Renal pelvis (tissue), 4 donors: ENCODE results near the gene HAPLN3. TPM values are rescaled to one million over a fixed set of nuclear protein-coding genes. Genes with fewer than 3 reads are reported as not detected.
A peak's percentile ranks its signal among the peaks of the same experiment; 100 is the strongest.

ENCODE experiments used
- DNase-seq: peaks from one replicate; pipeline ENCODE4 v3.0.0-alpha.2; 2013
- polyA plus RNA-seq, 3 donors: library from polyadenylated mRNA; unstranded; fragments of 120-200 nt; gene quantifications; one replicate each; pipeline ENCODE4 v1.2.1, GENCODE V29; 2013; ENCODE audit not compliant: insufficient read length in 3 of 3

HAPLN3 gene
- polyA plus RNA-seq, 3 donors, result 3.5 to 6.0 (median 5.4) TPM

DNA sequence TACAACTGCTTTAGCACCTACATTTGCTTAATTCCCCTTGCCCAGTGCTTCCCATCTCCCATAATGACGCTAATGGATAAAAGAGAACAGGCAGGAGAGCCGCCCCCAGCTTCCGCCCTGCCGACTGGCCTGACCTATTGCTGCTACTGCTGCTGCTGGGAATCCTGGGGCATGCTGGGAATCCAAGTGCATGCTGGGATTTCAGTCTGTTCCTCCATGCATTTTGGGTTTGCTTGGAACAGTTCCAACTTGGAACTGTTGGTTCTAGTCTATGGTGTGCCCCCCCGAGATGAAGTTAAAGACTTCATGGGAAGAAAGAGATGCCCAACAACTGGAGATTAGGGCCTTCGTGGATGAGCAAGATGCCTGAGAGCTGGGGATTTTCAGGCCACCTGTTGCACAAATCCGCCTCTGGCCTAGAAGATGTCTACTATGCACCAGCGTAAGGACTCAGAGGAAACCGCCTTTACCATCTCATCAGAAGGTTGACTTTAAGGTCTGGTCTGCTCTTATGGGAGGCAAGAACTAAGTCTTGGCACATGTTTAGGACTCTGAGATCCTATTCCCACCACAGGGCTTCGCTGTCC, 29.0 kb downstream of the HAPLN3 start:
- no peak for DNase-seq

DNA sequence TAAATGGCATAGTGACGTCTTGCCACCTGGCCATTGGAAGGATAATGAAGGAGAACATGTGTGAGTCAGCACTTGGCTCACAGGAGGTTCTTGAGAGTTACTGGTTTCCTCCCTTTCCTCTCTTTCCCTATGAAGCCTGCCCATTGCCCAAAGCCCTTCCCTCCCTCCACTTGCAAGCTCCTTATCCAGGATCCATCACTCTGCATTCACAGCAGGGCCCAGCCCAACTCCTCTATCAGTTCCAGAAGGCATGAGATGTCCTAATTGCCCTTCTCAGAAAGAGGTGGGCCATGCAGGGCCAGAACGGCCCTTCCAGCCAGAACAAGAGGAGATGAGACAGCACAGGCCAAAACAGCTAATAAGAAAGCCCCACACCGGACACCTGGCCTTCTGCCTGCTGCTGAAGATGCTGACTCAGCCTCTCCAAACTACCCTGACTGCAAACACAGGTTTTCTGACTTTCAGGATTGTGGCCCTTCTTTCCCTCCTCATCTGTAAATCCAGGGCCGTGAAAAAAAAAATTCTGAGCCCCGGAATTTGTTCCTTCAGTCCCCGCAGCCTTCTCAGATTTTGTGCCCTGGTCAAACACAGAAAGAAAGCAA, 29.7 kb downstream of the HAPLN3 start:
- DNase-seq, result no peak

- DNase-seq, result no peak
These were observed 30.4 kb downstream of the HAPLN3 start for GRCh38 chr15:88864861-88865497.

GRCh38 chr15:88863412-88863811, 31.9 kb downstream of the HAPLN3 start:
- DNase-seq, result no peak

GRCh38 chr15:88860212-88860611, 35.1 kb downstream of the HAPLN3 start:
- DNase-seq, result no peak

GRCh38 chr15:88859550-88859949, 35.8 kb downstream of the HAPLN3 start:
- no peak for DNase-seq

DNA sequence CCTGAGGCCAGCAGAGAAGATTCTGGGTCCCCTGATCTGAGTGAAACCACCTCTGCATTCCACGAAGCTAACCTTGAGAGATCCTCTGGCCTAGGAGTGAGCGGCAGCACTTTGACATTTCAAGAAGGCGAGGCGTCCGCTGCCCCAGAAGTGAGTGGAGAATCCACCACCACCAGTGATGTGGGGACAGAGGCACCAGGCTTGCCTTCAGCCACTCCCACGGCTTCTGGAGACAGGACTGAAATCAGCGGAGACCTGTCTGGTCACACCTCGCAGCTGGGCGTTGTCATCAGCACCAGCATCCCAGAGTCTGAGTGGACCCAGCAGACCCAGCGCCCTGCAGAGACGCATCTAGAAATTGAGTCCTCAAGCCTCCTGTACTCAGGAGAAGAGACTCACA, 36.4 kb downstream of the HAPLN3 start:
- DNase-seq, result no peak

- DNase-seq, result no peak
These were observed 42.9 kb downstream of the HAPLN3 start for GRCh38 chr15:88852476-88852875.

GRCh38 chr15:88849376-88850072, 45.8 kb downstream of the HAPLN3 start:
- DNase-seq, result peak; percentile 62

GRCh38 chr15:88848203-88848602, 47.1 kb downstream of the HAPLN3 start:
- DNase-seq, result no peak

DNA sequence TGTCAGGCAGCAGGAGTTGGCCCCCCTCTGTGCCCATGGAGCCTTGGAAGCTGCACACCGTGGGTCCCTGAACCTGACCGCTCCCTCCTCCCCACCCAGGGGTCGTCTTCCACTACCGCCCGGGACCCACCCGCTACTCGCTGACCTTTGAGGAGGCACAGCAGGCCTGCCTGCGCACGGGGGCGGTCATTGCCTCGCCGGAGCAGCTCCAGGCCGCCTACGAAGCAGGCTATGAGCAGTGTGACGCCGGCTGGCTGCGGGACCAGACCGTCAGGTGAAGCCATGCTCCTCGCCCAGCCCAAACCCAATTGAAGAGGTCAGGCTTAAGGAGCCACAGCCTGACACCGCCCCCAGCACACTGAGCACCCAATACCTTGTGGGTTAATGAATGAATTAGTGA, 48.2 kb downstream of the HAPLN3 start:
- no peak for DNase-seq

DNA sequence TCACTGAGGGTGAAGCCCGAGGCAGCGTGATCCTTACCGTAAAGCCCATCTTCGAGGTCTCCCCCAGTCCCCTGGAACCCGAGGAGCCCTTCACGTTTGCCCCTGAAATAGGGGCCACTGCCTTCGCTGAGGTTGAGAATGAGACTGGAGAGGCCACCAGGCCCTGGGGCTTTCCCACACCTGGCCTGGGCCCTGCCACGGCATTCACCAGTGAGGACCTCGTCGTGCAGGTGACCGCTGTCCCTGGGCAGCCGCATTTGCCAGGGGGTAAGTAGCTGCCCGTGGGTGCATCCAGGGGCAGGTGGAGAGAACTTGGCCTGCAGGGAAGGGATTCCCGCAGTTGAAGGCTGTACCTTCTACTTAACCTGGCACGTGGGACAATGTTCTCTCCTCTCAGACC, 49.7 kb downstream of the HAPLN3 start:
- DNase-seq, result no peak

DNA sequence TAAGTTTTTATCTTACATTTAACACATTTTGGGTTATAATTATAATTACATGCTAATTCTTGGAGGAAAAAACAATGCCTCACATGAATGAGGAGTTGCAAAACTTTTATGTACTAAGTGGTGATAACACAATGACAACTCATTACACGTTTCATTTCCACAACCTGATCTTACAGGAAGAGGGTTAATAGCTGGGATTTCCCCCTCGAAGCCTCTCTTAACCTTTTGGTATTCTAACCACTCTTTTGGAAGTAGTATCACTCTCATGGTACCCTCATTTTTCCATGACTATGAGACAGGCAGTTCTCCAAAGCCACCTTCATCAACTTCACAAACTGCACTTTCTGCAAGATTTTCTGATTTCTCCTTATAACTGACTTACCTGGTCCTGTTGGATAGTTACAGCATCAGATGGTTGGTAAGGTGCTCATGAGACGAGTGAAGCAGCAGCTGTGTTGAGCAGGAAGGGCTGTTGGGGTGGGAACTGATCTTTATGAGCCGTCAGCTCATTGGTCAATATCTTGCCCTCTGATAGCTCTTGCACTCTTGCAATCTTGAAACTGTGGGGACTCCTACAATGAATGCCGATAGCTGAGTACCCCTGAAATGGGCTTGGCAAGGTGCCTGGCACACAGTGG, 50.5 kb downstream of the HAPLN3 start:
- DNase-seq, result no peak

- DNase-seq, result no peak
These were observed 52.0 kb downstream of the HAPLN3 start for GRCh38 chr15:88843334-88843733.

DNA sequence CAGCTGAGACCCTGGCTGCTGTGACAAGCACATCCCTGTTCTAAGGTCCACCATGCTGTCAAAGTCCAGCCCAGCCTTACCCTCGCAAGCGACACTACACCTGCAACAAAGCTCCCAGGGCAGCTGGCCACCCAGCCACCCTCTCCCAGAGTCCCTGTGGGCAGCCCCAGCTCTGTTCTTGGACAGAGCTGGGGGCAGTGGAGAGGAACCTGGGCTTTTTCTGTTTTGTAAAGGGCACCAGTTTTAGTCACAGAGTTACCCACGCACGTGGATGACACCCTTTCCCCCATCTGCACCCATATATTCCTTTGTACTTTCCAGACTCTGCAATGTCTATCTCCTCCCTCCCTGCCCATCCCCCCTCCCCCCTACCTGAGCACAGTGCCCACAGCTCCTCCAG, 53.2 kb downstream of the HAPLN3 start:
- DNase-seq, result no peak

DNA sequence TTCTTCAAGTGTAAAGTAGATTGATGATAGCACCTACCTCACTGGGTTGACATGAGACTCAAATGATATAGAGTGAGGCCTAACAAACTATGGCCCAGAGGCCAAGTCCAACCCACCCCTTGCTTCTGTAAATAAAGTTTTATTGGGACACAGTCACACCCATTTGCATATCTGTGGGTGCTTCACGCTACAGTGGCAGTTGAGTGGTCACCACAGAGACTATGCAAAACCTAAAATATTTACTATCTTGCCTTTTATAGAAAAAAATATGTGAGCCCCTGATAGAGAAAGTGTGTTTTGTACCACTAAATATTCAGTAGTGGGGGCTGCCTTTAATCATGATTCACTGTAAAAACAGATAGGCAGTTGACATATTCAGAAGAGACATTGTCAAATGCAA, 54.1 kb downstream of the HAPLN3 start:
- no peak for DNase-seq

- no peak for DNase-seq
These were observed 55.4 kb downstream of the HAPLN3 start for GRCh38 chr15:88839961-88840360.

GRCh38 chr15:88839146-88839545, 56.2 kb downstream of the HAPLN3 start:
- DNase-seq, result no peak

DNA sequence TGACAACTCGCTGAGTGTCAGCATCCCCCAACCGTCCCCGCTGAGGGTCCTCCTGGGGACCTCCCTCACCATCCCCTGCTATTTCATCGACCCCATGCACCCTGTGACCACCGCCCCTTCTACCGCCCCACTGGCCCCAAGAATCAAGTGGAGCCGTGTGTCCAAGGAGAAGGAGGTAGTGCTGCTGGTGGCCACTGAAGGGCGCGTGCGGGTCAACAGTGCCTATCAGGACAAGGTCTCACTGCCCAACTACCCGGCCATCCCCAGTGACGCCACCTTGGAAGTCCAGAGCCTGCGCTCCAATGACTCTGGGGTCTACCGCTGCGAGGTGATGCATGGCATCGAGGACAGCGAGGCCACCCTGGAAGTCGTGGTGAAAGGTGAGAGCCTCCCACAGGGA, 56.7 kb downstream of the HAPLN3 start:
- no peak for DNase-seq

DNA sequence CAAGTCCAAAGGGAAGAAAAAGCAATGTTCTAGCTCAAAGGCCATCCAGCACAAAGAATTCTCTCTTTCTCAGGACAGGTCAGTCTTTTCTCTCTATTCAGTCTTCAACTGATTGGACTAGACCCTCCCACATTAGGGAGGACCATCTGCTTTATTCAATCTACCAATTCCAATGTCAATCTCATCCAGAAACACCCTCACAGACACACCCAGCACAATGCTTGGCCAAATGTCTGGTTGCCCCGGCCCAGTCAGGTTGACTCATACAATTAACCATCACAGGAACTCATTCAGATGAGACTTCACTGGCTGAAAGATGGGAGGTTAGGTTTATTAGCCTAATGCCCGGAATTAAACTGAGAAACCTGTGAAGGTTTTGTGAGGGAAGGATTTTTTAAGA, 59.7 kb downstream of the HAPLN3 start:
- DNase-seq, result no peak

DNA sequence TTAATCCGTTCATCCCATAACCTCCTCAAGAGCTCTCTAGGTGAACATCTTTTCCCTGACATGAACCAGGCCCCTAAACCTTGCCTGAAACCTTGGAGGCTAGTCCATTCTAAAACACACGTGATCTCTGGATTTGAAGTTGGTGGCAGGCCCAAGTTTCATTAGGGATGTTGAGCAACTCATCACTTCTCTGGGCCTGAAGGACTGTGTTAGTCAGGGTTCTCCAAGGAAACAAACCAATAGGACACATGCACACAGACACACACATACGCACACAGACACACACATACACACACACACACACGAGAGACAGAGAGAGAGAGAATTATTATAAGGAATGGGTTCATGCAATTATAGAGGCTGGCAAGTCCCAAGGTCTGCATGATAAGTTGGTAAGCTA, 60.2 kb downstream of the HAPLN3 start:
- DNase-seq, result no peak

GRCh38 chr15:88834211-88834812, 61.0 kb downstream of the HAPLN3 start:
- DNase-seq, result no peak
